SK-N-SH (cell line): ENCODE results near the gene CPLANE2. TPM values are rescaled to one million over a fixed set of nuclear protein-coding genes. Genes with fewer than 3 reads are reported as not detected.

Source experiments
- CTCF ChIA-PET: fragments of 300-600, 350-600 bp; formaldehyde crosslinking; extraction: SDS; loops from one replicate; lab custom pipeline; 2021; lab: Yijun Ruan, JAX
- POLR2A ChIA-PET: fragments of 350-600 bp; sonication (Branson Sonifier 250); formaldehyde crosslinking; extraction: SDS; loops from one replicate; lab custom pipeline; 2020; ENCODE audit warnings: antibody characterized with exemption, inconsistent platforms; lab: Yijun Ruan, JAX
- DNase-seq: peaks from one replicate; pipeline ENCODE4 v3.0.0; 2012
- H2AFZ ChIP-seq: fragments of 200-600 bp; sonication (generic); 2 replicates; pipeline ENCODE4 v1.8.1; 2016; ENCODE audit warnings: antibody characterized with exemption, mild to moderate bottlenecking, low read depth
- H3F3A ChIP-seq: fragments of 200-600 bp; sonication (generic); replicated peaks from 2 replicates; pipeline ENCODE3; 2016; ENCODE audit warnings: antibody characterized with exemption, mild to moderate bottlenecking; ENCODE audit not compliant: insufficient read depth
- H3K27ac ChIP-seq, 2 experiments: fragments of 200-500 bp in 1 of 2; fragments of 200-600 bp in 1 of 2; sonication (Bioruptor generic) in 1 of 2; sonication (generic), shearing (Covaris generic) in 1 of 2; 2 replicates each; pipeline versions ENCODE4 v1.5.1 to v1.6.1; 2014 to 2016; ENCODE audit warnings: low read depth in 2 of 2, inconsistent platforms in 1 of 2, low read length in 1 of 2, mild to moderate bottlenecking in 1 of 2, mixed read lengths in 1 of 2
- H3K27me3 ChIP-seq: fragments of 200-600 bp; sonication (generic), shearing (Covaris generic); 2 replicates; pipeline ENCODE4 v1.6.1; 2016; ENCODE audit warnings: mixed run types; ENCODE audit not compliant: insufficient read depth
- H3K36me3 ChIP-seq, 2 experiments: fragments of 200-500 bp in 1 of 2; fragments of 200-600 bp in 1 of 2; sonication (Bioruptor generic) in 1 of 2; sonication (generic) in 1 of 2; replicated peaks in 1 of 2; 2 replicates each; pipeline versions ENCODE3 to v1.5.1; 2014 to 2016; ENCODE audit warnings: low read length in 1 of 2, mild to moderate bottlenecking in 1 of 2; ENCODE audit not compliant: insufficient read depth in 2 of 2, control insufficient read depth in 1 of 2
- H3K4me1 ChIP-seq, 2 experiments: fragments of 200-500 bp in 1 of 2; fragments of 200-600 bp in 1 of 2; sonication (Bioruptor generic) in 1 of 2; sonication (generic), shearing (Covaris generic) in 1 of 2; 2 replicates each; pipeline versions ENCODE4 v1.5.1 to v1.6.1; 2014 to 2016; ENCODE audit warnings: low read depth in 1 of 2, low read length in 1 of 2, mixed run types in 1 of 2; ENCODE audit not compliant: insufficient read depth in 2 of 2, control insufficient read depth in 1 of 2
- H3K4me2 ChIP-seq: fragments of 200-600 bp; sonication (generic), shearing (Covaris generic); 2 replicates; pipeline ENCODE4 v1.6.1; 2017; ENCODE audit warnings: mixed run types
- H3K4me3 ChIP-seq, 2 experiments: fragments of 200-500 bp in 1 of 2; fragments of 200-600 bp in 1 of 2; sonication (Bioruptor generic) in 1 of 2; sonication (generic), shearing (Covaris generic) in 1 of 2; 2 replicates each; pipeline versions ENCODE4 v1.5.1 to v1.8.1; 2014 to 2016; ENCODE audit warnings: low read depth in 2 of 2, inconsistent platforms in 1 of 2, low read length in 1 of 2, mild to moderate bottlenecking in 1 of 2, mixed read lengths in 1 of 2, moderate library complexity in 1 of 2
- H3K79me2 ChIP-seq: fragments of 200-600 bp; sonication (generic); 2 replicates; pipeline ENCODE4 v1.8.1; 2017; ENCODE audit warnings: mild to moderate bottlenecking; ENCODE audit not compliant: insufficient read depth
- H3K9ac ChIP-seq: fragments of 200-600 bp; sonication (generic); 2 replicates; pipeline ENCODE4 v1.6.1; 2017; ENCODE audit warnings: mixed run types
- H3K9me2 ChIP-seq: fragments of 200-600 bp; sonication (generic); 2 replicates; pipeline ENCODE4 v1.6.1; 2017; ENCODE audit warnings: mixed run types
- H3K9me3 ChIP-seq: fragments of 200-600 bp; sonication (generic); 2 replicates; pipeline ENCODE4 v1.6.1; 2017; ENCODE audit warnings: mixed run types, mild to moderate bottlenecking, moderate library complexity
- H4K20me1 ChIP-seq: fragments of 200-600 bp; sonication (generic); 2 replicates; pipeline ENCODE4 v1.6.1; 2017; ENCODE audit warnings: mild to moderate bottlenecking, mixed run types; ENCODE audit not compliant: insufficient read depth
- EP300 ChIP-seq, 2 experiments: IDR thresholded peaks; 2 replicates each; pipeline versions ENCODE4 v1.4.0 to v1.6.1; 2012; ENCODE audit warnings: borderline replicate concordance in 1 of 2, low read depth in 1 of 2, low read length in 1 of 2
- FOSL2 ChIP-seq: IDR thresholded peaks from 2 replicates; pipeline ENCODE4 v1.4.0; 2012; ENCODE audit warnings: low read depth, mild to moderate bottlenecking, moderate library complexity, borderline replicate concordance
- JUND ChIP-seq: IDR thresholded peaks from 2 replicates; pipeline ENCODE4 v1.4.0; 2012
- NFIC ChIP-seq: IDR thresholded peaks from 2 replicates; pipeline ENCODE4 v1.4.0; 2012; ENCODE audit warnings: borderline replicate concordance
- POLR2AphosphoS5 ChIP-seq: IDR thresholded peaks from 2 replicates; pipeline ENCODE4 v1.6.1; 2012; ENCODE audit warnings: low read depth, low read length
- RCOR1 ChIP-seq: fragments of 150-350 bp; IDR thresholded peaks from 2 replicates; pipeline ENCODE4 v1.6.1; 2017; ENCODE audit warnings: antibody characterized with exemption, low read length
- RXRA ChIP-seq: IDR thresholded peaks from 2 replicates; pipeline ENCODE4 v1.4.0; 2012; ENCODE audit warnings: low read depth, mild to moderate bottlenecking, borderline replicate concordance
- SMC3 ChIP-seq: IDR thresholded peaks from 2 replicates; pipeline ENCODE4 v1.6.1; 2012; ENCODE audit warnings: low read depth, low read length, improper control_type of control experiment
- TEAD4 ChIP-seq: IDR thresholded peaks from 2 replicates; pipeline ENCODE4 v1.4.0; 2012; ENCODE audit warnings: mild to moderate bottlenecking, borderline replicate concordance; ENCODE audit not compliant: insufficient read depth
- YY1 ChIP-seq: IDR thresholded peaks from 2 replicates; pipeline ENCODE4 v1.4.0; 2012; ENCODE audit warnings: low read depth, mild to moderate bottlenecking
- WGBS: methylation state at CpG from one replicate; pipeline ENCODE4 v1.1.6; 2017; ENCODE audit warnings: low lambda C conversion rate; 5-methylcytosine and 5-hydroxymethylcytosine counted together
- polyA plus RNA-seq, 3 experiments: library from polyadenylated mRNA; depleted of rRNA; stranded (reverse); fragments of >200 nt; gene quantifications; 2 replicates each; pipeline ENCODE4 v1.2.3, GENCODE V29; 2012
- TF ChIP-seq, protein P1 (sequence below): fragments of 200-600 bp; sonication (generic); IDR thresholded peaks from 2 replicates; pipeline ENCODE4 v1.6.1; 2017; ENCODE audit warnings: antibody characterized with exemption, mild to moderate bottlenecking, moderate library complexity
- TF ChIP-seq, protein P2 (sequence below): IDR thresholded peaks from 2 replicates; pipeline ENCODE4 v1.4.0; 2012; ENCODE audit warnings: low read depth, borderline replicate concordance
- TF ChIP-seq, protein P3 (sequence below): IDR thresholded peaks from 2 replicates; pipeline ENCODE4 v1.6.1; 2012; ENCODE audit warnings: mild to moderate bottlenecking, low read depth, low read length, moderate library complexity

Gene CPLANE2
- polyA plus RNA-seq, 1 of the 3 experiments (the other 2 are of a cell fraction) = 8.6 TPM

DNA sequence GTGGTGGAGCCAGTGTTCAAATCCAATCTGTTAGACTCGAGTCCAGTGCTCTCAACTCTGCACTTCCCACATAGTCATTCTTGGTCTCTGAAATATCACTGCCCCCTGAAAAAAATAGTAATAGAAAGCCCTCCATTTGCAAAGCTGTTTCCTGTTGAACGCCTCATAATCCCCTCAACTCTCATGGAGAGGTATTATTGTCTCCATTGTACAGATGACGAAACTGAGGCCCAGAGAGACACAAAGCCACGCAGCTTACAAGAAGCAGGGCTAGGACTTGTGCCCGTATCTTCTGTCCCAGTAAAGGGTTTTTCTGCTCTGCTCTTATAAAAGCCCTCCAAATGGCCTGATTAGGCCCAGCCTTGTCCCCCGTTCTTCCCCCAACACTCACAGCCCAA is 18.3 kb downstream of the CPLANE2 start:
- Histone ChIP-seq H3K9me3 (no peaks in the 10 kb centered on the region), H2AFZ (no peak overlapping the region), H3K36me3 (no peaks in the 10 kb centered on the region), H3K27ac (no peak overlapping the region), H3K4me2 (no peak overlapping the region), H3K9me2 (no peaks in the 10 kb centered on the region), H4K20me1 (no peaks in the 10 kb centered on the region), H3K9ac (no peak overlapping the region), H3K27me3 (no peaks in the 10 kb centered on the region), H3F3A (no peaks in the 10 kb centered on the region), H3K4me3 (no peak overlapping the region), H3K4me1 (peaks cover 0 to 18% of the 10 kb centered on the region in 2 experiments; a peak in 2 of 4 replicates), H3K79me2 (no peaks in the 10 kb centered on the region)
- ChIA-PET CTCF (interaction anchor here (0.8 to 3.3 kb wide), 4 partner anchors 11 to 145 kb away, joined by 3 to 12 read pairs (median 8); partner anchors contain the start of gene CPLANE2), POLR2A (no interaction called here)
- TF ChIP-seq TEAD4 = no peak
- TF ChIP-seq NFIC = no peak
- no peak for TF ChIP-seq POLR2AphosphoS5
- TF ChIP-seq, protein P1, sequence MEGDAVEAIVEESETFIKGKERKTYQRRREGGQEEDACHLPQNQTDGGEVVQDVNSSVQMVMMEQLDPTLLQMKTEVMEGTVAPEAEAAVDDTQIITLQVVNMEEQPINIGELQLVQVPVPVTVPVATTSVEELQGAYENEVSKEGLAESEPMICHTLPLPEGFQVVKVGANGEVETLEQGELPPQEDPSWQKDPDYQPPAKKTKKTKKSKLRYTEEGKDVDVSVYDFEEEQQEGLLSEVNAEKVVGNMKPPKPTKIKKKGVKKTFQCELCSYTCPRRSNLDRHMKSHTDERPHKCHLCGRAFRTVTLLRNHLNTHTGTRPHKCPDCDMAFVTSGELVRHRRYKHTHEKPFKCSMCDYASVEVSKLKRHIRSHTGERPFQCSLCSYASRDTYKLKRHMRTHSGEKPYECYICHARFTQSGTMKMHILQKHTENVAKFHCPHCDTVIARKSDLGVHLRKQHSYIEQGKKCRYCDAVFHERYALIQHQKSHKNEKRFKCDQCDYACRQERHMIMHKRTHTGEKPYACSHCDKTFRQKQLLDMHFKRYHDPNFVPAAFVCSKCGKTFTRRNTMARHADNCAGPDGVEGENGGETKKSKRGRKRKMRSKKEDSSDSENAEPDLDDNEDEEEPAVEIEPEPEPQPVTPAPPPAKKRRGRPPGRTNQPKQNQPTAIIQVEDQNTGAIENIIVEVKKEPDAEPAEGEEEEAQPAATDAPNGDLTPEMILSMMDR = no peak
- TF ChIP-seq, protein P2, sequence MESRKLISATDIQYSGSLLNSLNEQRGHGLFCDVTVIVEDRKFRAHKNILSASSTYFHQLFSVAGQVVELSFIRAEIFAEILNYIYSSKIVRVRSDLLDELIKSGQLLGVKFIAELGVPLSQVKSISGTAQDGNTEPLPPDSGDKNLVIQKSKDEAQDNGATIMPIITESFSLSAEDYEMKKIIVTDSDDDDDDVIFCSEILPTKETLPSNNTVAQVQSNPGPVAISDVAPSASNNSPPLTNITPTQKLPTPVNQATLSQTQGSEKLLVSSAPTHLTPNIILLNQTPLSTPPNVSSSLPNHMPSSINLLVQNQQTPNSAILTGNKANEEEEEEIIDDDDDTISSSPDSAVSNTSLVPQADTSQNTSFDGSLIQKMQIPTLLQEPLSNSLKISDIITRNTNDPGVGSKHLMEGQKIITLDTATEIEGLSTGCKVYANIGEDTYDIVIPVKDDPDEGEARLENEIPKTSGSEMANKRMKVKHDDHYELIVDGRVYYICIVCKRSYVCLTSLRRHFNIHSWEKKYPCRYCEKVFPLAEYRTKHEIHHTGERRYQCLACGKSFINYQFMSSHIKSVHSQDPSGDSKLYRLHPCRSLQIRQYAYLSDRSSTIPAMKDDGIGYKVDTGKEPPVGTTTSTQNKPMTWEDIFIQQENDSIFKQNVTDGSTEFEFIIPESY = no peak
- TF ChIP-seq RXRA = no peak
- no peak for TF ChIP-seq YY1
- TF ChIP-seq FOSL2 = no peak
- TF ChIP-seq, protein P3, sequence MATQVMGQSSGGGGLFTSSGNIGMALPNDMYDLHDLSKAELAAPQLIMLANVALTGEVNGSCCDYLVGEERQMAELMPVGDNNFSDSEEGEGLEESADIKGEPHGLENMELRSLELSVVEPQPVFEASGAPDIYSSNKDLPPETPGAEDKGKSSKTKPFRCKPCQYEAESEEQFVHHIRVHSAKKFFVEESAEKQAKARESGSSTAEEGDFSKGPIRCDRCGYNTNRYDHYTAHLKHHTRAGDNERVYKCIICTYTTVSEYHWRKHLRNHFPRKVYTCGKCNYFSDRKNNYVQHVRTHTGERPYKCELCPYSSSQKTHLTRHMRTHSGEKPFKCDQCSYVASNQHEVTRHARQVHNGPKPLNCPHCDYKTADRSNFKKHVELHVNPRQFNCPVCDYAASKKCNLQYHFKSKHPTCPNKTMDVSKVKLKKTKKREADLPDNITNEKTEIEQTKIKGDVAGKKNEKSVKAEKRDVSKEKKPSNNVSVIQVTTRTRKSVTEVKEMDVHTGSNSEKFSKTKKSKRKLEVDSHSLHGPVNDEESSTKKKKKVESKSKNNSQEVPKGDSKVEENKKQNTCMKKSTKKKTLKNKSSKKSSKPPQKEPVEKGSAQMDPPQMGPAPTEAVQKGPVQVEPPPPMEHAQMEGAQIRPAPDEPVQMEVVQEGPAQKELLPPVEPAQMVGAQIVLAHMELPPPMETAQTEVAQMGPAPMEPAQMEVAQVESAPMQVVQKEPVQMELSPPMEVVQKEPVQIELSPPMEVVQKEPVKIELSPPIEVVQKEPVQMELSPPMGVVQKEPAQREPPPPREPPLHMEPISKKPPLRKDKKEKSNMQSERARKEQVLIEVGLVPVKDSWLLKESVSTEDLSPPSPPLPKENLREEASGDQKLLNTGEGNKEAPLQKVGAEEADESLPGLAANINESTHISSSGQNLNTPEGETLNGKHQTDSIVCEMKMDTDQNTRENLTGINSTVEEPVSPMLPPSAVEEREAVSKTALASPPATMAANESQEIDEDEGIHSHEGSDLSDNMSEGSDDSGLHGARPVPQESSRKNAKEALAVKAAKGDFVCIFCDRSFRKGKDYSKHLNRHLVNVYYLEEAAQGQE = no peak
- TF ChIP-seq JUND = no peak
- TF ChIP-seq SMC3 = no peak
- TF ChIP-seq RCOR1 = no peak
- no peak for TF ChIP-seq EP300 (IDR thresholded peaks at IDR 0.05; ENCODE audit: borderline replicate concordance in 1 of 2, low read depth in 1 of 2, low read length in 1 of 2)
- no peak for DNase-seq
- 90% methylated on average over 6 of the region's 6 CpGs for WGBS
